ENCODE data around the gene PLEKHA7. TPM values are rescaled to one million over a fixed set of nuclear protein-coding genes. Genes with fewer than 3 reads are reported as not detected.

PLEKHA7 gene
- total RNA-seq, 1 donor from 2014 or later, result 9.5 TPM

- Histone ChIP-seq H3K4me1 (no peaks in the 10 kb centered on the region), H3K27me3 (no peaks in the 10 kb centered on the region), H3K27ac (no peak overlapping the region), H3K36me3 (no peaks in the 10 kb centered on the region), H3K4me3 (no peak overlapping the region), H3K9me3 (no peaks in the 10 kb centered on the region)
- intact Hi-C loops (cut with DNase I), result no loop called here
- no peak for DNase-seq (ENCODE audit: low spot score in 2 of 2)
- TF ChIP-seq CTCF (IDR thresholded peaks at IDR 0.05), result no peak
Observed at GRCh38 chr11:16863389-16863788, 150.8 kb downstream of the PLEKHA7 start.

GRCh38 chr11:16862726-16863125, 151.5 kb downstream of the PLEKHA7 start:
- no peak for TF ChIP-seq CTCF (IDR thresholded peaks at IDR 0.05)
- Histone ChIP-seq H3K27me3 (no peaks in the 10 kb centered on the region), H3K27ac (no peak overlapping the region)

GRCh38 chr11:16861862-16862261, 152.4 kb downstream of the PLEKHA7 start:
- no peak for TF ChIP-seq CTCF (IDR thresholded peaks at IDR 0.05)
- no peak for DNase-seq (ENCODE audit: low spot score in 2 of 2)
- Histone ChIP-seq H3K27me3 (no peaks in the 10 kb centered on the region), H3K27ac (no peak overlapping the region), H3K9me3 (no peaks in the 10 kb centered on the region), H3K4me3 (no peak overlapping the region), H3K36me3 (no peaks in the 10 kb centered on the region), H3K4me1 (no peaks in the 10 kb centered on the region)
- intact Hi-C loops (cut with DNase I), result no loop called here

More at GRCh38 chr11:16862726-16863125, 151.5 kb downstream of the PLEKHA7 start:
- DNase-seq (ENCODE audit: low spot score in 2 of 2), result no peak
- intact Hi-C loops (cut with DNase I), result no loop called here
- Histone ChIP-seq H3K4me3 (no peak overlapping the region), H3K36me3 (no peaks in the 10 kb centered on the region), H3K4me1 (no peaks in the 10 kb centered on the region), H3K9me3 (no peaks in the 10 kb centered on the region)

GRCh38 chr11:16860617-16861016, 153.6 kb downstream of the PLEKHA7 start:
- Histone ChIP-seq H3K9me3 (no peaks in the 10 kb centered on the region), H3K27ac (no peak overlapping the region), H3K4me3 (no peak overlapping the region), H3K27me3 (no peaks in the 10 kb centered on the region), H3K4me1 (no peaks in the 10 kb centered on the region), H3K36me3 (no peaks in the 10 kb centered on the region)
- intact Hi-C loops (cut with DNase I), result no loop called here
- DNase-seq (ENCODE audit: low spot score in 2 of 2), result no peak
- no peak for TF ChIP-seq CTCF (IDR thresholded peaks at IDR 0.05)

GRCh38 chr11:16859651-16860050, 154.6 kb downstream of the PLEKHA7 start:
- TF ChIP-seq CTCF (IDR thresholded peaks at IDR 0.05), result no peak

GRCh38 chr11:16857186-16857585, 157.0 kb downstream of the PLEKHA7 start:
- H3K4me1 ChIP-seq, result no peaks in the 10 kb centered on the region
- TF ChIP-seq CTCF (IDR thresholded peaks at IDR 0.05), result no peak
- H3K36me3 ChIP-seq, result no peaks in the 10 kb centered on the region
- H3K27me3 ChIP-seq, result no peaks in the 10 kb centered on the region
- no peak overlapping the region for H3K27ac ChIP-seq
- intact Hi-C loops (cut with DNase I), result no loop called here
- no peaks in the 10 kb centered on the region for H3K9me3 ChIP-seq
- no peak for DNase-seq (ENCODE audit: low spot score in 2 of 2)
- H3K4me3 ChIP-seq, result no peak overlapping the region

More at GRCh38 chr11:16859651-16860050, 154.6 kb downstream of the PLEKHA7 start:
- Histone ChIP-seq H3K9me3 (no peaks in the 10 kb centered on the region), H3K27me3 (no peaks in the 10 kb centered on the region), H3K4me1 (no peaks in the 10 kb centered on the region), H3K4me3 (no peak overlapping the region), H3K36me3 (no peaks in the 10 kb centered on the region), H3K27ac (no peak overlapping the region)
- intact Hi-C loops (cut with DNase I), result no loop called here
- no peak for DNase-seq (ENCODE audit: low spot score in 2 of 2)

Data from ascending aorta (tissue), 2 donors.